ENCODE data around the gene ARFRP1.
A peak's percentile ranks its signal among the peaks of the same experiment; 100 is the strongest.

ARFRP1 gene

DNA sequence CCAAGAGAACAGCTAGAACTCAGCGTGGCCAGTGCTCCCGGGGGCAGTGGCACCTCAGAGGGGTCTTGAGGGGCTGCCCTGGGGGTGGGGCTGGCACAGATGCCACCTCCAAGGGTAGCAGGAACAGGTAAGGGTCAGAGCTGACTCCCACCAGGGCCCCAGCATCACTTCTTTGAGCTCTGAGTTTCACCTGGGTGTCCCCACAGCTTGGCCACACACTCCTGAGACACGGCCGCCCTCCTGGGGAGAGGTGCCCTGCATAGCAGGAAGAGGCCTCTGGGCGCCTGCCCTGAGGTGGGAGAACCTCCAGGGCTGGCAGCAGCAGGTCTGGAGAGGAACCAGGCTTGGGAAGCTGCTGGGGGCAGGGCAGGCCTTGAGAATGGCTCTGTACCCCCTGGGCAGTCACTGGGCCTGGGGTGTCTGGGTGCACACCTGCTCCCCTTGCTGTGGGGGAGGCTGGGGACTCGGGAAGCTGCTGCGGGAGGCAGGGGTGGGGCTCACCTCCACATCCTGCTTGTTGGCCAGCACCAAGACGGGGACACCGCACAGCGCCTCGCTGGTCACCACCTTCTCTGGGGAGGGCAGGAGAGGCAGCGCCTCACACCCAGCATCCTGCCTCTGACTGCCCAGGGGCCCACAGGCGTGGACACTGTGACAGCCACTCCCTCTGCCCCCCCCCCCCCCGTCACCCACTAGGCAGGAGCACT, 6.3 kb downstream of the ARFRP1 start:
- no peak for DNase-seq

DNA sequence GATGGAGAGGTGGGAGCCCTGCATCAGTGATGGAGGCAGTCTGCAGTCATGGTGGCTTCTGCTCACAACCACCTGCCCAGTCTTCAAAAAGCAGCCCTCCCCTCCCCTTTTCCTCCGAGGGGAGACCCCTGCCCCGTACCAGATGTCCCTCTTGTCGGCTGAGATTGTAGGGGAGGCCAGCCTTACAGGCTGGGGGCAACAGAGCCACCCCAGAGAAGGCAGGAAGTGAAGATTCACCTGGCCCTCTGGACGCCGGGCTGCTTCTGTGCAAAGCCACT, 6.8 kb downstream of the ARFRP1 start:
- no peak for DNase-seq

DNA sequence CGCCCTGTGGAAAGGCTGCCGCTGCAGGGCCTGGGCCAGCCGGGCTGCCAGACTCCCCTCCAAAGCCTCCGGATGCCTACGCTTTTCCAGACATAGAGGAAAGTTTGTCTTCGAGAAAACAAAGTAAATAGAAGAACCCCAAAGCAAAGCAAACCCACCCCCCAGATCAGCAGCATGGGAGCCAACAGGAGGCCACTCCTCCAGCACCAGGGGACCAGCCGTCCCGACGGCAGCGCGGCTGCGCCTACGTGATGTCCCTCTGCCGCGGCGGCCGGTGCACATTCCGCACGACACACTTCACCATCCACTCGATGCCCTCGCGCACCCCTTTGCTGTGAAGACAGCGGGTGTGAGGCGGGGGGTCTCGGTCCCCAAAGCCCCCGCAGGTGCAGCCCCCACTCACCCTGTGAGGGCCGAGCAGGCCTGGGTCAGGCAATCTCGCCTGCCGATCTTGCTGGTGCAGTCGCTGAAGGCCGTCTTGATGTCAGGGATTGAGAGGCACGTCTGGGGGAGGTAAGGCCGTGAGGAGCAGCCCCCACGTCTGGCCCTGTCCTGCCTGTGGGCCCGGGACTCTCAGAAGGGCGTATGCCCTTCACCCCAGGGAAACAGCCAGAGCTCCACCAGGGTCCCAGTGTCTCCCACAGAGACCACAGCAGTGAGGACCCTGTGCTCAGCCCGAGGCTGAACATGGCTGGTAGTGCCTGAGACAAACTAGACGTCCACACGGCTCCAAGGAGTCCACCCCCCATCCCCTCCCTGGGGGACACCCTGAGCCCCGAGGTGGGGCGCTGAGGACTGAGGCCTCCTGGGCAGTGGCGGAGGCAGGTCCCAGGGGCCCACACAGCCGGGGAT, 7.4 kb downstream of the ARFRP1 start:
- DNase-seq: no peak

DNA sequence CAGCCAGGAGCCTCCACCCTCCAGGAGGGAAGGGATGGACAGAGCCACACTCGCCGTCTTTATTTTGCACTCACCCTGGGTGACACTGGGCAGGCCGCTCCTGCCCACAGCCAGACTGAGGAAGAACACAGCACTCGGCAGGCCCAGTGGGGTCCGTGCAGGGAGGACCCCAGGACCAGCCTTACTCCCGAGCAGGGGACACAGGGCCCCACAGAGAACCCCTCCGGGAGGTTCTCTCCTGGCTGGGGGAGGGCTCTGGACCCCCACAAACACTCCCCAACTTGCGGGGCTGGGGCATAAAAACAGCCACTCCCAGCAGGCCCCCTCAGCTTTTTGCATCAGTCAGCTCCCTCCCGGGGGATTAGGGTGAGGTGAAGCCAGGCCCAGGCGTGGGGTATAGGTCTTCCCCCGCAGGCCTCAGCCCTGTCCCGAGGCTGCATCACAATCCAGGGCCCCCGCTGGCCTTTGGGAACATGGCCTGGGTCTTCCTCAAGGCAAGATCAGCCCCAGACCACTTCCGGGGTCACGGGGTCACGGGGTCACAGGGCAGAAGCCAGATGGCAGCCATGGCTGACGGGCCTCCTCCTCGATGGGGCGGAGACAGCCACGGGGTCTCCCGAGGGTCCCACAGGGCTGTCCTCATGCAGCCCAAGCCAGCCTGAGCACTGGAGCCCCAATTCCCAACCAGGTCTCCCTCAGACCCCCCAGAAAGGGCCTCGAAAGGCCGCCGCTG, 8.1 kb downstream of the ARFRP1 start:
- no peak for DNase-seq

DNA sequence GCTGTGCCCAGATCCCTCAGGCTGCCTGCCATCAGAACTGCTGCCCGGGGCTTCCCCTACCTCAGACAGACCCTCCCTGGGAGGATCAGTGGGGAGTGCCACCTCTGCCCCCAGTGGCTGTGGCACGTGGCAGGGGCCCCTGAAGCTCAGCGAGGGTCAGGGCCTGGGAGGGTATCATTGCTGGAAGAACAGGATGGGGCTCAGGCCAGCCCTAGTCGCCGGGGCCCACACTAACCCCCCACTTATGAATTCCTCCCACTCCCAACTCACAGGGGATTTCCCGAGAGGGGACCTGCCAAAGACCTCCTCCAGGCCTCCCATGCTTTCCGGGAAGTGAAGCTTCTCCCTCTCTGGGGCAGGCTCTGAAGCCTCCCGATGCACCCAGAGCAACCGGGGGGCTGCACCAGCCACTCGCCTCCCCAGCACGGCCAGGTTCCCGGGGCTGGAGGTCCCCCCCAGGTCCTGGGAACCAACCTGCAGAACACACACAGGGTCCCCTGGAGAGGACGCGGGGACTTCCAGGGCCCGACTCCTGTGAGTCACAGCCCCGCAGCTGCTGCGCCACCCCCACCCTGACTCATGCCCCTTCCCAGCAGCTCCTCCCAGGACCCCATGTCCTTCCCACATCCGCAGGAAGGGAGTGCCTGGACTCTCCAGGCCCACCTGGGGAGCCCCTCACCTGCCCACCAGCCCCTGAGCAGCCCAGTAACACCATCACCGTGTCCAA, 8.9 kb downstream of the ARFRP1 start:
- peak; percentile 31 for DNase-seq

DNA sequence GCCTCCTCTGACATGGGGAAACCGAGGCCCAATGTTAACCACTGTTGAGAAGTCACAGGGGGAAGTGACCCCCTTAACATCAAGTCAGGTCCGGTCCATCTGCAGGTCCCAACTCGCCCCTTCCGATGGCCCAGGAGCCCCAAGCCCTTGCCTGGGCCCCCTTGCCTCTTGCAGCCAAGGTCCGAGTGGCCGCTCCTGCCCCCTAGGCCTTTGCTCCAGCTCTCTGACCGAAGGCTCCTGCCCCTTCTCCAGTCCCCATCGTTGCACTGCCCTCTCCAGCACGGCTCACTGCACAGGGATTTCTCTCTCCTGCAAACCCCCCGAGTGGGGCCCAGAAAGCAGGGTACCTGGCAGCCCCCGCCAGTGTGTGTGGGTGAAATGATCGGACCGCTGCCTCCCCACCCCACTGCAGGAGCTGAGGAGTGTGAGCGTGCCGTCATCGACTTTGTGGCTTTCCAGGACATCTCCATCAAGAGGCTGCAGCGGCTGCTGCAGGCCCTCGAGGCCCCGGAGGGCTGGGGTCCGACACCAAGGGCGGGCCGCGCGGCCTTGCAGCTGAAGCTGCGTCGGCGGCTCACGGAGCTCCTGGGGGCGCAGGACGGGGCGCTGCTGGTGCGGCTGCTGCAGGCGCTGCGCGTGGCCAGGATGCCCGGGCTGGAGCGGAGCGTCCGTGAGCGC, 9.8 kb downstream of the ARFRP1 start:
- DNase-seq: no peak

DNA sequence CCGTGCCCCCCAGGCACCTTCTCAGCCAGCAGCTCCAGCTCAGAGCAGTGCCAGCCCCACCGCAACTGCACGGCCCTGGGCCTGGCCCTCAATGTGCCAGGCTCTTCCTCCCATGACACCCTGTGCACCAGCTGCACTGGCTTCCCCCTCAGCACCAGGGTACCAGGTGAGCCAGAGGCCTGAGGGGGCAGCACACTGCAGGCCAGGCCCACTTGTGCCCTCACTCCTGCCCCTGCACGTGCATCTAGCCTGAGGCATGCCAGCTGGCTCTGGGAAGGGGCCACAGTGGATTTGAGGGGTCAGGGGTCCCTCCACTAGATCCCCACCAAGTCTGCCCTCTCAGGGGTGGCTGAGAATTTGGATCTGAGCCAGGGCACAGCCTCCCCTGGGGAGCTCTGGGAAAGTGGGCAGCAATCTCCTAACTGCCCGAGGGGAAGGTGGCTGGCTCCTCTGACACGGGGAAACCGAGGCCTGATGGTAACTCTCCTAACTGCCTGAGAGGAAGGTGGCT, 10.4 kb downstream of the ARFRP1 start:
- no peak for DNase-seq

DNA sequence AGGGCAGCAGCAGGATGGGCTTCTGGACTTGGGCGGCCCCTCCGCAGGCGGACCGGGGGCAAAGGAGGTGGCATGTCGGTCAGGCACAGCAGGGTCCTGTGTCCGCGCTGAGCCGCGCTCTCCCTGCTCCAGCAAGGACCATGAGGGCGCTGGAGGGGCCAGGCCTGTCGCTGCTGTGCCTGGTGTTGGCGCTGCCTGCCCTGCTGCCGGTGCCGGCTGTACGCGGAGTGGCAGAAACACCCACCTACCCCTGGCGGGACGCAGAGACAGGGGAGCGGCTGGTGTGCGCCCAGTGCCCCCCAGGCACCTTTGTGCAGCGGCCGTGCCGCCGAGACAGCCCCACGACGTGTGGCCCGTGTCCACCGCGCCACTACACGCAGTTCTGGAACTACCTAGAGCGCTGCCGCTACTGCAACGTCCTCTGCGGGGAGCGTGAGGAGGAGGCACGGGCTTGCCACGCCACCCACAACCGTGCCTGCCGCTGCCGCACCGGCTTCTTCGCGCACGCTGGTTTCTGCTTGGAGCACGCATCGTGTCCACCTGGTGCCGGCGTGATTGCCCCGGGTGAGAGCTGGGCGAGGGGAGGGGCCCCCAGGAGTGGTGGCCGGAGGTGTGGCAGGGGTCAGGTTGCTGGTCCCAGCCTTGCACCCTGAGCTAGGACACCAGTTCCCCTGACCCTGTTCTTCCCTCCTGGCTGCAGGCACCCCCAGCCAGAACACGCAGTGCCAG, 11.0 kb downstream of the ARFRP1 start, which contains the start of gene TNFRSF6B:
Gene TNFRSF6B, plus strand, starts transcription at position 25 of the 729 bp plus-strand sequence. Its CDS starts 116 bp downstream, at position 141.
- peak; percentile 41 for DNase-seq

DNA sequence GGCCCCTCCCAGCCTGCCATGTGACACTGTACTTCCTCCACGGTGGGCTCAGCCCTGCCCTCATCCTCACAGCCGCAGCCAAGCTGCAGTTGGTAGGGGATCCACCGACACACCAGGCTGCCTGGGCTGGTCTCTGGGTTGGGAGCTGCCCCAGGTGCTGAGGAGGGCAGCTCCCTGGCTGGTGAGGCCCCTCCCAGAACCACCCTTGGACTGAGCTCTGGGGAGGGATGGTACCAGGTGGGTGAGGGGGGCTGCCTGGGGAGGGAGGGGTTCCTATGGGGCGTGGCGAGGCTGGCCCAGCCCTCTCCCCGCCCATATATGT, 11.5 kb downstream of the ARFRP1 start:
- DNase-seq: peak; percentile 36

DNA sequence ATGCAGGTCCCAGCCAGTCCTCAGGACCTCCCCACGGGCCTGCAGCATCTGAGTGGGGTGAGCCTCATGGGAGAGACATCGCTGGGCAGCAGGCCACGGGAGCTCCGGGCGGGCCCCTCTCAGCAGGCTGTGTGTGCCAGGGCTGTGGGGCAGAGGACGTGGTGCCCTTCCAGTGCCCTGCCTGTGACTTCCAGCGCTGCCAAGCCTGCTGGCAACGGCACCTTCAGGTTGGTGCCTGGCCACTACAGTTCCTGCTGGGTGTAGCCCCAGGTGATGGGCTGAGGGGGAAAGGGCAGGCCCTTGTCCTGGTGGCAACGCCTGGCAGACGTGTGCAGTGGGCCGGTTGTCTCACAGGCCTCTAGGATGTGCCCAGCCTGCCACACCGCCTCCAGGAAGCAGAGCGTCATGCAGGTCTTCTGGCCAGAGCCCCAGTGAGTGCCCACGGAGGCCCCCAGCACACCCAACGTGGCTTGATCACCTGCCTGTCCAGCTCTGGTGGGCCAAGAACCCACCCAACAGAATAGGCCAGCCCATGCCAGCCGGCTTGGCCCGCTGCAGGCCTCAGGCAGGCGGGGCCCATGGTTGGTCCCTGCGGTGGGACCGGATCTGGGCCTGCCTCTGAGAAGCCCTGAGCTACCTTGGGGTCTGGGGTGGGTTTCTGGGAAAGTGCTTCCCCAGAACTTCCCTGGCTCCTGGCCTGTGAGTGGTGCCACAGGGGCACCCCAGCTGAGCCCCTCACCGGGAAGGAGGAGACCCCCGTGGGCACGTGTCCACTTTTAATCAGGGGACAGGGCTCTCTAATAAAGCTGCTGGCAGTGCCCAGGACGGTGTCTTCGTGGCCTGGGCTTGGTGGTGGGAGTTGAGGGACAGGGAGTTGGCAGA, 12.1 kb downstream of the ARFRP1 start:
- no peak for DNase-seq

DNA sequence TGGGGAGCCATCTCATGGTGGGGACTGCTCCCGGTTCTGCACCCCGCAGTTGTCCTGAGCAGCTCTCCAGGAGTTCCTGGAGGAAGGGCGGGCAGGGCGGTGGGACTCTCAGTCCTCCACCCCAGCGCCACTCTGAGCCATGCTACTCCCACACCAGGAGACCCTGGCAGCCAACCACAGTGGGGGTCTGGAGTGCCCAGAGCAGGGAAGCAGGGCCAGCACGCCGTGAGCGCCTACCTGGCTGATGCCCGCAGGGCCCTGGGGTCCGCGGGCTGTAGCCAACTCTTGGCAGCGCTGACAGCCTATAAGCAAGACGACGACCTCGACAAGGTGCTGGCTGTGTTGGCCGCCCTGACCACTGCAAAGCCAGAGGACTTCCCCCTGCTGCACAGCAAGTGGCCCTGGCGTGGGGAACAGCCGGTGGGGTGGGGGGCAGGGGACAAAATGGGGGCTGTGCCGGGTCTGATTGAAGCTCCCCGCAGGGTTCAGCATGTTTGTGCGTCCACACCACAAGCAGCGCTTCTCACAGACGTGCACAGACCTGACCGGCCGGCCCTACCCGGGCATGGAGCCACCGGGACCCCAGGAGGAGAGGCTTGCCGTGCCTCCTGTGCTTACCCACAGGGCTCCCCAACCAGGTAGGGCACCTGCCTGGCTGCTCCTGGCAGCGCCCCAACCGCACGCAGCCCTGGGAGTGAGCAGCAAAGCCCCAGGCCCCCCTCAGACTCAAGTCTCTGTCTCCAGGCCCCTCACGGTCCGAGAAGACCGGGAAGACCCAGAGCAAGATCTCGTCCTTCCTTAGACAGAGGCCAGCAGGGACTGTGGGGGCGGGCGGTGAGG, 13.0 kb downstream of the ARFRP1 start:
- DNase-seq: no peak

DNA sequence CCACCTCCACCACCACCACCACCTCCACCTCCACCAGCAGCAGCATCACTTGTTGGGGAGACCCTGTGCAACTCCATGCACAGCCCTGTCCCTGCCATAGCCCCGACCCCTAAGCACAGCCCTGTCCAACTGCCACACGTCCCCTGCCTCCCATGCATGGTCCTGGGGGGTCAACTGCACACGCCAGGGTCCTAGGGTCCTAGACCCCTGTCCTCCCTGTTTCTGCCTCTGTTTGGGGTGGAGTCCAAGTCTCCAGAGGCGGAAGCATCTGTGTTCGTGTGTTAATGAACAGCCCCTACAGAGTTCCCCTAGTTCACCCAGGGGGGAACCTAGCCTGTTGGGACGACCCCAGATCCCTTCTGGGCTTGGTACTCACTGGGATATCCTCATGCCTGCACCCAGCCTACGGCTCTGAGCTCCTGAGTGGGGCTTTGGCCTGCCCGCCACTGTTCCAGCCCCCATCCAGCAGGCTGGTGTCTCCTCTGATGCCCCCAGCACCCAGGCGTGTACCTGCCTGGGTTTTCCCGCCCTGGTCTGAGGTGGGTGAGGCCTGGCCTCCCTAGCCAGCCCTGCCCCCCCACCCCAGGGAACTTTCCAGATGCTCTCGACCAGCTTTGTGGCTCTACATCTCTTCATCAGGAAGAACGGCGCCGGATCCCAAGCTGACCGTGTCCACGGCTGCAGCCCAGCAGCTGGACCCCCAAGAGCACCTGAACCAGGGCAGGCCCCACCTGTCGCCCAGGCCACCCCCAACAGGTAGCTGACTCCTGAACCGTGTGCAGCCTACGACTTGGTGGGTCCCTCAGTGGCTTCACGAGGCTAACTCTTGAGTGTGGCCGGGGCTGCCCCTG, 13.8 kb downstream of the ARFRP1 start:
- DNase-seq: no peak

DNA sequence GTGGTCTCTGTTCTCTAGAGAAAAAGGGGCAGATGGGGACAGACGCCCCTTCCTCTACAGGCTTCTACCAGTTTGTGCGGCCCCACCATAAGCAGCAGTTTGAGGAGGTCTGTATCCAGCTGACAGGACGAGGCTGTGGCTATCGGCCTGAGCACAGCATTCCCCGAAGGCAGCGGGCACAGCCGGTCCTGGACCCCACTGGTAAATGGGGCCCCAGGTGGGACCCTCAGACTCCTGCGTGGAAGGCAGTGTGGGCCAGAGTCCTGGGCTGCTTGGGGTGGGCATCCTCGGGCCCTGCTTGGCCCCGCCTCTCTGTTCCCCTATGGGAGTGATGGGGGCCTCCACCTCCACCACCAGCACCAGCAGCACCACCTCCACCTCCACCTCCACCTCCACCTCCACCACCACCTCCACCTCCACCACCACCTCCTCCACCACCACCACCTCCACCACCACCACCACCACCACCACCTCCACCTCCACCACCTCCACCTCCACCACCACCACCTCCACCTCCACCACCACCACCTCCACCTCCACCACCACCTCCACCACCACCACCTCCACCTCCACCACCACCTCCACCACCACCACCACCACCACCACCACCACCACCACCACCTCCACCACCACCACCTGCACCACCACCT, 14.6 kb downstream of the ARFRP1 start:
- no peak for DNase-seq

DNA sequence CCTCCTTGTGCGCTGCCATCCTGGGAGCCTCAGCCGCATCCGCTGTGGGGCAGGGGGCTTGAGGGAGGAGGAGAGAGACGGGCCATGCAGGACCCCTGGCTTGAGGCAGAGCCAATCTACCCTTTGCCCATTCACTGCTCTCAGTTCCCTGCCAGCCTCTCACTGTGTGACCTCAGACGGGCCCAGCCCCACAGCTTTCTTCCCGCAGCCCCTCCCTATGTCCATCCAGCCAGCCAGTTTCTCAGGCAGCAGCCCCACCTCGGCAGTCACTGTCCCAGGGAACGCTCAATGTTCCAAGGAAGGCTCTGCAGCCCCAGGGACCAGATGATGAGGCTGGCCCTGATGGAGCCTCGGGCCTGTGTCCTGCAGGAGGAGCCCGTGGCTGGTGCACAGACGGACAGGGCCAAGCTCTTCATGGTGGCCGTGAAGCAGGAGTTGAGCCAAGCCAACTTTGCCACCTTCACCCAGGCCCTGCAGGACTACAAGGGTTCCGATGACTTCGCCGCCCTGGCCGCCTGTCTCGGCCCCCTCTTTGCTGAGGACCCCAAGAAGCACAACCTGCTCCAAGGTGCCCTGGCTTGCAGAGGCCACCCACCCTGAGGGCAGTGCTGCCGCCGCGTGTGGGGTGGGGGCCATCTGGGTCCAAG, 15.2 kb downstream of the ARFRP1 start:
- no peak for DNase-seq

DNA sequence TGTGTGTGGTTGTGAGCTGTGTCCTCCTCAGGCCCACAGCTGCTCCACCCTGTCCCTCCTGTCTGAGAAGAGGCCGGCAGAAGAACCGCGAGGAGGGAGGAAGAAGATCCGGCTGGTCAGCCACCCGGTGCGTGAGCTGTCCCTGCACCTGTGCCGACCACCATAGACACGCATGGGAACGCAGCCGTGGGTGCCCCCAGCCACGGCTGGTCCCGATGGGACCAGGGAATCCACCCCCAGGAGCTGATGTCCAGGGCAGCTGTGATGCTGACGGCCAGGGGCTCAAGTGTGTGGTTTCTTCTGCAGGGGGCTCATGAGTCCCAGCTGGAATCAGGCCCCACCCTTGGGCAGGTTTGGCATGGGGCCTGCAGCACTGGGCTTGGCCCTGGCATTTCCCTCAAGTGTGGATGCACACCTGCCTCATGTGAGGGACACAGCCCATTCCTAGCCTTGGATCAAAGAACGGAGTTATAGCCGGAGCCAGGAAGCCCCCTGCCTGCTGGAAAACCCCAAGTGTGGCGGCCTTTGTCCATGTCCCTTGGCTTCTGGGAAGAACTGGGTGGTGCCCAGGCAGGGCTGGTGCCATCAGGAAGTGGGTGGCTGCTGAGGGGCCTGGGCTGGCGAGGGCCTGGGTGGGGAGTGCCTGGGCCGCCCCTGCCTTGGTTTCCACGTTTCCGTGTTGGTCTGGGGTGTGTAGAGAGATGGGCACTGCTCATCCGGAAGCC, 15.9 kb downstream of the ARFRP1 start:
- no peak for DNase-seq

DNA sequence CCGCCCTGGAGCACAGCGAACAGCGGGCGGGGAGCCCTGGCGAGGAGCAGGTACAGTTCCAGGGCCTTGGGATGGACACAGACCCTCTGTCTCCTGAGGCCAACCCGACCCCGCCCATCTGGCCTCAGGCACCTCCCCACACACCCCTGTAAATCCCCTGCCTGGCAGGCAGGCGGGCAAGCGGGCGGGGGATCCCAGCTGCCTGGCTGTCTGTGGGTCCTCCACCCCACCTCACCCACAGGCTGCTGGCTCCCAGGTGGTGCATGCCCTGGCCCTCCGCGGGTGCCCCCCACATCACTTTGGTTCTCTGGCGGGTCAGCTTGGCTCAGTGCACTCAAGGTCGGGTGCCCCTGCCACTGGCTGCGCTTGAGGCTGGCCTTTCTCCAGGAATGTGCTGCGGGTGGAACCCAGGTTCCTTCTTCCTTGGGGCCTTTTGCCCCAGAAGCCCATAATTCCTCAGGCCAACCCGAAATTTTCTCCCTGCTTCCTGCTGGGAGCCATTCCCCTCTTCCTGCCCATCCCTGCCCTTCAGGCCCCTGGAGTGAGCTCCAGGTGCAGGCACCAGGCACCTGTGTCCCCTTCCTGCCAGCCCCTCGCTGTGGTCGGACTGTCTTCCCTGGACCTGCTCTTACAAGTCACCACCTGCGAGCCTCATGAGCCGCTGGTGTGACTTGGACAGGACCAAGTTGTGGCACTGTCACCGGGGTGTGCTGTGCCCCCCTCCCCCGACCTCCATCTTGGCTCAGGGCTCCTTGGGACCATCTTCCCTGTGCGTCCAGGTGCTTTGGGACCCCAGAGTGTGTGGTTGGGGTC, 16.7 kb downstream of the ARFRP1 start:
- no peak for DNase-seq
